AG09309 (cell line): ENCODE measurements around the gene COMMD8.
"Not testable (repeated sequence)": the region's sequence is repeated elsewhere in the genome, so short reads cannot be mapped to it uniquely, and the experiment has no call there.

Experiments used
- DNase-seq: peaks from one replicate; pipeline ENCODE4 v3.0.0-alpha.2; 2010; ENCODE audit warnings: low read depth
- H3K4me3 ChIP-seq: 2 replicates; pipeline ENCODE4 v1.5.1; 2011; ENCODE audit warnings: mild to moderate bottlenecking, low read depth, low read length, moderate library complexity; ENCODE audit not compliant: control insufficient read depth
- TF ChIP-seq, protein P1 (sequence below): IDR thresholded peaks from 2 replicates; pipeline ENCODE4 v1.5.1; 2011; ENCODE audit warnings: mild to moderate bottlenecking, low read depth, low read length, inconsistent platforms; ENCODE audit not compliant: insufficient read depth, control insufficient read depth; ENCODE audit errors: missing control alignments

COMMD8 gene

GRCh38 chr4:47494124-47494430 is 30.6 kb upstream of the COMMD8 start:
- TF ChIP-seq, protein P1, sequence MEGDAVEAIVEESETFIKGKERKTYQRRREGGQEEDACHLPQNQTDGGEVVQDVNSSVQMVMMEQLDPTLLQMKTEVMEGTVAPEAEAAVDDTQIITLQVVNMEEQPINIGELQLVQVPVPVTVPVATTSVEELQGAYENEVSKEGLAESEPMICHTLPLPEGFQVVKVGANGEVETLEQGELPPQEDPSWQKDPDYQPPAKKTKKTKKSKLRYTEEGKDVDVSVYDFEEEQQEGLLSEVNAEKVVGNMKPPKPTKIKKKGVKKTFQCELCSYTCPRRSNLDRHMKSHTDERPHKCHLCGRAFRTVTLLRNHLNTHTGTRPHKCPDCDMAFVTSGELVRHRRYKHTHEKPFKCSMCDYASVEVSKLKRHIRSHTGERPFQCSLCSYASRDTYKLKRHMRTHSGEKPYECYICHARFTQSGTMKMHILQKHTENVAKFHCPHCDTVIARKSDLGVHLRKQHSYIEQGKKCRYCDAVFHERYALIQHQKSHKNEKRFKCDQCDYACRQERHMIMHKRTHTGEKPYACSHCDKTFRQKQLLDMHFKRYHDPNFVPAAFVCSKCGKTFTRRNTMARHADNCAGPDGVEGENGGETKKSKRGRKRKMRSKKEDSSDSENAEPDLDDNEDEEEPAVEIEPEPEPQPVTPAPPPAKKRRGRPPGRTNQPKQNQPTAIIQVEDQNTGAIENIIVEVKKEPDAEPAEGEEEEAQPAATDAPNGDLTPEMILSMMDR = no peak
- DNase-seq = no peak
- no peak overlapping the region for H3K4me3 ChIP-seq

- TF ChIP-seq, protein P1 = no peak
- H3K4me3 ChIP-seq = no peak overlapping the region
- no peak for DNase-seq
Measured at GRCh38 chr4:47493238-47494123, 30.0 kb upstream of the COMMD8 start.

GRCh38 chr4:47490550-47490949 is 27.0 kb upstream of the COMMD8 start:
- H3K4me3 ChIP-seq = no peak overlapping the region
- DNase-seq = no peak
- TF ChIP-seq, protein P1 = peak; percentile 34

- TF ChIP-seq, protein P1 = no peak
- DNase-seq = no peak
Measured at GRCh38 chr4:47488706-47489105, 25.2 kb upstream of the COMMD8 start.

GRCh38 chr4:47486727-47487126 is 23.2 kb upstream of the COMMD8 start:
- DNase-seq = not testable (repeated sequence)
- peak overlapping the region; percentile 60 for H3K4me3 ChIP-seq

More at GRCh38 chr4:47488706-47489105, 25.2 kb upstream of the COMMD8 start:
- H3K4me3 ChIP-seq = no peak overlapping the region

DNA sequence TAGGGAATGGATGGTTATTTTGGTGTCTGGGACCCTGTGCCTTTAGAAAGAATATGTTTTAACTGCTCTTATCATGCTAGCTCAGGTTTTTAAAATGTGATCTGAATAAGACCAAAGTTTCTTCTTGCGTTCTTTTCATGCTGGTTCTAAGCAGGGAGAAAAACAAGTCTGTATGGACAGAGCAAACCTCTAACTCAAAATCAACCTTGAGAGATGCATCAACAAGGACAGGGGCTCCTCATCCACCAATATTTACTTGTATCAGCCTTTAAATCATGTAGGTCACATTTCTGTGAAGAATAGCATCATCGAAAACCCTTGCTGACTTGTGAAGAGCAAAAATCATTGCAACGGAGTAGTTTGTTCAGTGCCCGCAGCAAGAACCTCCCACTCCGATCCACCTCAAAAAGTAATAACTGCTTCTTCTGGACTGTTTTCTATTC is 22.8 kb upstream of the COMMD8 start:
- no peak for DNase-seq
- TF ChIP-seq, protein P1 = no peak
- H3K4me3 ChIP-seq = peak overlapping the region; percentile 60

DNA sequence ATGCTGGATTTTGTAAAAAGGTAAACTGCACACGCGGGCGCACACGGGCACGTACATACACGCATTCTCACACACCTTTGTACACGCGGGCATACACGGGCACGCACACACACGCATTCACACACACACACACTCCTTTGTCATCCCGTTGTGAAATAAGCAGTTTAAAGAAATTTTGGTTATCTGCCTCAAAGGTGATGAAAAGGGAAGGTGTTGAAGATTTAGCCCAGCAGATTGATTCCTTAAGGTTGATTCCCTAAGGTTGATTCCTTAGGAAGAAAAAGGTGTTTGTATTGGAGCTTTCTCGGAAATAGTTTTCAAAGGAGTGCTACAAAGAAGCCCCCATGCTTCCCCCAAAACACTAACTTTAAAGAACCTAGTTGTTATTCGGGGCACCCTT is 22.3 kb upstream of the COMMD8 start:
- no peak for DNase-seq
- TF ChIP-seq, protein P1 = no peak
- H3K4me3 ChIP-seq = peak overlapping the region; percentile 60
